OCI-LY1 (cell line): Measurements from ENCODE around the gene CLEC16A.

Source experiments
- CTCF ChIP-seq: fragments of 200-600 bp; sonication (generic), shearing (Covaris generic); IDR thresholded peaks from 2 replicates; pipeline ENCODE4 v1.5.1; 2017; ENCODE audit warnings: mild to moderate bottlenecking, antibody characterized with exemption, low read length, moderate library complexity, mixed read lengths
- EZH2 ChIP-seq: fragments of 200-600 bp; sonication (generic), shearing (Covaris generic); IDR thresholded peaks from 2 replicates; pipeline ENCODE4 v1.8.0; 2017; ENCODE audit warnings: borderline replicate concordance, mixed run types, mild to moderate bottlenecking, antibody characterized with exemption, low read length, moderate library complexity, mixed read lengths

- TF ChIP-seq CTCF (no peak), EZH2 (no peak)
Observed at GRCh38 chr16:10926867-10927266, 17.5 kb upstream of the CLEC16A start.
